HL-60 (cell line): ENCODE measurements around the gene TFPT.

Source experiments
- POLR2AphosphoS5 ChIP-seq: IDR thresholded peaks from 2 replicates; pipeline ENCODE4 v1.6.1; 2012; ENCODE audit warnings: low read depth
- REST ChIP-seq: IDR thresholded peaks from 2 replicates; pipeline ENCODE4 v1.6.1; 2012; ENCODE audit warnings: low read depth; ENCODE audit not compliant: insufficient replicate concordance
- TF ChIP-seq, protein P1 (sequence below): IDR thresholded peaks from one replicate; pipeline ENCODE4 v1.5.1; 2011; ENCODE audit warnings: low read length, control low read depth, inconsistent platforms; ENCODE audit not compliant: insufficient read depth

GRCh38 chr19:54107876-54108490, 7.5 kb downstream of the TFPT start:
- TF ChIP-seq POLR2AphosphoS5 = no peak
- TF ChIP-seq, protein P1, sequence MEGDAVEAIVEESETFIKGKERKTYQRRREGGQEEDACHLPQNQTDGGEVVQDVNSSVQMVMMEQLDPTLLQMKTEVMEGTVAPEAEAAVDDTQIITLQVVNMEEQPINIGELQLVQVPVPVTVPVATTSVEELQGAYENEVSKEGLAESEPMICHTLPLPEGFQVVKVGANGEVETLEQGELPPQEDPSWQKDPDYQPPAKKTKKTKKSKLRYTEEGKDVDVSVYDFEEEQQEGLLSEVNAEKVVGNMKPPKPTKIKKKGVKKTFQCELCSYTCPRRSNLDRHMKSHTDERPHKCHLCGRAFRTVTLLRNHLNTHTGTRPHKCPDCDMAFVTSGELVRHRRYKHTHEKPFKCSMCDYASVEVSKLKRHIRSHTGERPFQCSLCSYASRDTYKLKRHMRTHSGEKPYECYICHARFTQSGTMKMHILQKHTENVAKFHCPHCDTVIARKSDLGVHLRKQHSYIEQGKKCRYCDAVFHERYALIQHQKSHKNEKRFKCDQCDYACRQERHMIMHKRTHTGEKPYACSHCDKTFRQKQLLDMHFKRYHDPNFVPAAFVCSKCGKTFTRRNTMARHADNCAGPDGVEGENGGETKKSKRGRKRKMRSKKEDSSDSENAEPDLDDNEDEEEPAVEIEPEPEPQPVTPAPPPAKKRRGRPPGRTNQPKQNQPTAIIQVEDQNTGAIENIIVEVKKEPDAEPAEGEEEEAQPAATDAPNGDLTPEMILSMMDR = no peak
- TF ChIP-seq REST = no peak
